Liver (tissue), 9 donors: ENCODE results near the gene EHMT1. TPM values are rescaled to one million over a fixed set of nuclear protein-coding genes. Genes with fewer than 3 reads are reported as not detected.
"Not testable (repeated sequence)": the region's sequence is repeated elsewhere in the genome, so short reads cannot be mapped to it uniquely, and the experiment has no call there.

Experiments
- DNase-seq: peaks from one replicate; pipeline ENCODE4 v3.0.0-alpha.2; 2017; ENCODE audit warnings: low spot score
- H3K27ac ChIP-seq, 2 donors: one replicate each; pipeline ENCODE4 v1.7.0; 2013; ENCODE audit warnings: inconsistent platforms in 2 of 2, low read length in 2 of 2, control low read depth in 1 of 2, low read depth in 1 of 2, mild to moderate bottlenecking in 1 of 2
- H3K27me3 ChIP-seq, 4 donors: one replicate each; pipeline versions ENCODE4 v1.6.1 to v1.7.0; 2013; ENCODE audit warnings: low read length in 3 of 4, inconsistent platforms in 1 of 4, mild to moderate bottlenecking in 1 of 4, moderate library complexity in 1 of 4; ENCODE audit not compliant: control insufficient read depth in 4 of 4, insufficient read depth in 4 of 4
- H3K36me3 ChIP-seq, 4 donors: one replicate each; pipeline versions ENCODE4 v1.6.1 to v1.7.0; 2013; ENCODE audit warnings: low read length in 3 of 4, mild to moderate bottlenecking in 3 of 4, low read depth in 1 of 4, moderate library complexity in 1 of 4; ENCODE audit not compliant: control insufficient read depth in 4 of 4, insufficient read depth in 3 of 4
- H3K4me1 ChIP-seq, 4 donors: one replicate each; pipeline versions ENCODE4 v1.6.1 to v1.7.0; 2013; ENCODE audit warnings: low read length in 3 of 4, mild to moderate bottlenecking in 3 of 4, moderate library complexity in 1 of 4; ENCODE audit not compliant: control insufficient read depth in 4 of 4, insufficient read depth in 4 of 4
- H3K4me3 ChIP-seq, 3 donors: one replicate each; pipeline versions ENCODE4 v1.6.1 to v1.7.0; 2013; ENCODE audit warnings: low read length in 3 of 3, control low read depth in 1 of 3, low read depth in 1 of 3, mild to moderate bottlenecking in 1 of 3
- H3K9ac ChIP-seq, 2 donors: one replicate each; pipeline ENCODE4 v1.7.0; 2013; ENCODE audit warnings: low read length in 2 of 2, mild to moderate bottlenecking in 2 of 2, moderate library complexity in 2 of 2, control low read depth in 1 of 2, low read depth in 1 of 2
- H3K9me3 ChIP-seq, 4 donors: one replicate each; pipeline versions ENCODE4 v1.6.1 to v1.7.0; 2013; ENCODE audit warnings: low read length in 3 of 4; ENCODE audit not compliant: control insufficient read depth in 4 of 4
- EGR1 ChIP-seq, 2 donors: IDR thresholded peaks; 2 replicates each; pipeline ENCODE4 v1.6.1; 2016 to 2018; ENCODE audit warnings: antibody characterized with exemption in 2 of 2, low read depth in 2 of 2
- FOXA1 ChIP-seq: IDR thresholded peaks from 2 replicates; pipeline ENCODE4 v1.6.1; 2016; ENCODE audit warnings: antibody characterized with exemption
- FOXA2 ChIP-seq: IDR thresholded peaks from 2 replicates; pipeline ENCODE4 v1.6.1; 2016; ENCODE audit warnings: antibody characterized with exemption
- GABPA ChIP-seq, 2 donors: IDR thresholded peaks in 1 of 2; conservative IDR thresholded peaks in 1 of 2; 2 replicates each; pipeline ENCODE4 v1.6.1; 2016; ENCODE audit warnings: antibody characterized with exemption in 2 of 2, mild to moderate bottlenecking in 1 of 2, moderate library complexity in 1 of 2
- HNF4A ChIP-seq, 2 donors: conservative IDR thresholded peaks; 2 replicates each; pipeline ENCODE4 v1.6.1; 2016; ENCODE audit warnings: antibody characterized with exemption in 2 of 2, mild to moderate bottlenecking in 2 of 2
- HNF4G ChIP-seq: IDR thresholded peaks from 2 replicates; pipeline ENCODE4 v1.6.1; 2016; ENCODE audit warnings: antibody characterized with exemption
- JUND ChIP-seq, 2 donors: IDR thresholded peaks; 2 replicates each; pipeline ENCODE4 v1.6.1; 2016; ENCODE audit warnings: antibody characterized with exemption in 2 of 2
- NR2F2 ChIP-seq: IDR thresholded peaks from 2 replicates; pipeline ENCODE4 v1.6.1; 2016; ENCODE audit warnings: antibody characterized with exemption
- RAD21 ChIP-seq, 2 donors: IDR thresholded peaks; 2 replicates each; pipeline ENCODE4 v1.6.1; 2016; ENCODE audit warnings: antibody characterized with exemption in 2 of 2, mild to moderate bottlenecking in 2 of 2
- SP1 ChIP-seq: IDR thresholded peaks from 2 replicates; pipeline ENCODE4 v1.6.1; 2018; ENCODE audit warnings: antibody characterized with exemption, mild to moderate bottlenecking
- TAF1 ChIP-seq: conservative IDR thresholded peaks from 2 replicates; pipeline ENCODE4 v1.6.1; 2016; ENCODE audit warnings: antibody characterized with exemption, mild to moderate bottlenecking
- YY1 ChIP-seq: IDR thresholded peaks from 2 replicates; pipeline ENCODE4 v1.6.1; 2016; ENCODE audit warnings: antibody characterized with exemption, mild to moderate bottlenecking
- WGBS: extraction: QIAGEN DNeasy Blood & Tissue Kit; methylation state at CpG from one replicate; pipeline ENCODE4 v1.1.7; 2013; 5-methylcytosine and 5-hydroxymethylcytosine counted together
- polyA plus RNA-seq, 2 donors: library from polyadenylated mRNA; stranded (reverse) in 1 of 2; unstranded in 1 of 2; fragments of 200-250 nt in 1 of 2; fragments of >200 nt in 1 of 2; fragmentation: Nextera tagmentation in 1 of 2; extraction: Ambion mirVana in 1 of 2; gene quantifications; one replicate each; pipeline versions ENCODE4 v1.2.1 to v1.2.3, GENCODE V29; 2013 to 2015
- total RNA-seq, 2 donors: library from RNA; depleted of rRNA; stranded (reverse); fragments of >200 nt; gene quantifications; one replicate each; pipeline ENCODE4 v1.2.3, GENCODE V29; 2014
- TF ChIP-seq, protein P1 (sequence below): fragments of 150-350 bp; IDR thresholded peaks from 2 replicates; pipeline ENCODE4 v1.5.1; 2017; ENCODE audit warnings: improper control_type of control experiment, low read depth, low read length; ENCODE audit not compliant: missing input control
- TF ChIP-seq, protein P2 (sequence below): IDR thresholded peaks from 2 replicates; pipeline ENCODE4 v1.6.1; 2016; ENCODE audit warnings: antibody characterized with exemption
- TF ChIP-seq, protein P3 (sequence below): IDR thresholded peaks from 2 replicates; pipeline ENCODE4 v1.6.1; 2016; ENCODE audit warnings: antibody characterized with exemption
- TF ChIP-seq, protein P4 (sequence below): IDR thresholded peaks from 2 replicates; pipeline ENCODE4 v1.6.1; 2016; ENCODE audit warnings: antibody characterized with exemption, mild to moderate bottlenecking
- donor health status: healthy.
- donor health status: healthy.
- donor health status: healthy.
- donor health status: healthy.
- donor health status: healthy.

Gene EHMT1
- total and polyA plus RNA-seq, 4 donors, result 16.1 to 48.2 (median 27.3) TPM

DNA sequence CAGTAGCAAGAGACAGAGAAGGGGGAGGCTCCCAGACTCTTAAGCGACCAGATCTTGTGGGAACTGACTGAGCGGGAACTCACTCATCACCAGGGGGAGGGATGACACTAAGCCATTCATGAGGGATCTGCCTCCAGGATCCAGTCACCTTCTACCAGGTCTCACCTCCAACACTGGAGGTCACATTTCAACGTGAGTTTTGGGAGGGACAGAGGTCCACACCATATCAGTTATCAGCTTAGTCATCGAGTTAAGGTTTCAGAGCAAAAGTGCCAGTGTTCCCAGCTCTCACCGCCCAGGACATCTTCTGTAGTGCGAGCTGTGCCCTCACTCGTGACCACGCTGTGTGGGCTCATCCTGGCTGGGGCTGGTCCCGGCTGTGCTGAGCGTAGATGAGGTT is 160.1 kb downstream of the EHMT1 start:
- Histone ChIP-seq H3K27me3 (no peaks in the 10 kb centered on the region), H3K9me3 (no peaks in the 10 kb centered on the region), H3K27ac (no peak overlapping the region), H3K4me1 (no peaks in the 10 kb centered on the region), H3K36me3 (peaks cover 18 to 83% (median 60%) of the 10 kb centered on the region in 4 donors), H3K4me3 (no peak overlapping the region), H3K9ac (no peak overlapping the region)
- TF ChIP-seq, protein P1, sequence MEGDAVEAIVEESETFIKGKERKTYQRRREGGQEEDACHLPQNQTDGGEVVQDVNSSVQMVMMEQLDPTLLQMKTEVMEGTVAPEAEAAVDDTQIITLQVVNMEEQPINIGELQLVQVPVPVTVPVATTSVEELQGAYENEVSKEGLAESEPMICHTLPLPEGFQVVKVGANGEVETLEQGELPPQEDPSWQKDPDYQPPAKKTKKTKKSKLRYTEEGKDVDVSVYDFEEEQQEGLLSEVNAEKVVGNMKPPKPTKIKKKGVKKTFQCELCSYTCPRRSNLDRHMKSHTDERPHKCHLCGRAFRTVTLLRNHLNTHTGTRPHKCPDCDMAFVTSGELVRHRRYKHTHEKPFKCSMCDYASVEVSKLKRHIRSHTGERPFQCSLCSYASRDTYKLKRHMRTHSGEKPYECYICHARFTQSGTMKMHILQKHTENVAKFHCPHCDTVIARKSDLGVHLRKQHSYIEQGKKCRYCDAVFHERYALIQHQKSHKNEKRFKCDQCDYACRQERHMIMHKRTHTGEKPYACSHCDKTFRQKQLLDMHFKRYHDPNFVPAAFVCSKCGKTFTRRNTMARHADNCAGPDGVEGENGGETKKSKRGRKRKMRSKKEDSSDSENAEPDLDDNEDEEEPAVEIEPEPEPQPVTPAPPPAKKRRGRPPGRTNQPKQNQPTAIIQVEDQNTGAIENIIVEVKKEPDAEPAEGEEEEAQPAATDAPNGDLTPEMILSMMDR, result no peak
- TF ChIP-seq, protein P2, sequence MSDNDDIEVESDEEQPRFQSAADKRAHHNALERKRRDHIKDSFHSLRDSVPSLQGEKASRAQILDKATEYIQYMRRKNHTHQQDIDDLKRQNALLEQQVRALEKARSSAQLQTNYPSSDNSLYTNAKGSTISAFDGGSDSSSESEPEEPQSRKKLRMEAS, result no peak
- TF ChIP-seq, protein P3, sequence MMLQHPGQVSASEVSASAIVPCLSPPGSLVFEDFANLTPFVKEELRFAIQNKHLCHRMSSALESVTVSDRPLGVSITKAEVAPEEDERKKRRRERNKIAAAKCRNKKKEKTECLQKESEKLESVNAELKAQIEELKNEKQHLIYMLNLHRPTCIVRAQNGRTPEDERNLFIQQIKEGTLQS, result no peak
- TF ChIP-seq EGR1 (IDR thresholded peaks at IDR 0.05; ENCODE audit: low read depth in 2 of 2) (no peak), RAD21 (IDR thresholded peaks at IDR 0.05) (no peak), HNF4G (no peak), FOXA1 (no peak), HNF4A (conservative IDR thresholded peaks at IDR 0.05) (no peak), FOXA2 (no peak), SP1 (no peak), GABPA (IDR thresholded peaks at IDR 0.05 in 1 of 2, conservative IDR thresholded peaks at IDR 0.05 in 1 of 2) (no peak), NR2F2 (no peak), TAF1 (no peak), YY1 (no peak), JUND (IDR thresholded peaks at IDR 0.05) (no peak)
- TF ChIP-seq, protein P4, sequence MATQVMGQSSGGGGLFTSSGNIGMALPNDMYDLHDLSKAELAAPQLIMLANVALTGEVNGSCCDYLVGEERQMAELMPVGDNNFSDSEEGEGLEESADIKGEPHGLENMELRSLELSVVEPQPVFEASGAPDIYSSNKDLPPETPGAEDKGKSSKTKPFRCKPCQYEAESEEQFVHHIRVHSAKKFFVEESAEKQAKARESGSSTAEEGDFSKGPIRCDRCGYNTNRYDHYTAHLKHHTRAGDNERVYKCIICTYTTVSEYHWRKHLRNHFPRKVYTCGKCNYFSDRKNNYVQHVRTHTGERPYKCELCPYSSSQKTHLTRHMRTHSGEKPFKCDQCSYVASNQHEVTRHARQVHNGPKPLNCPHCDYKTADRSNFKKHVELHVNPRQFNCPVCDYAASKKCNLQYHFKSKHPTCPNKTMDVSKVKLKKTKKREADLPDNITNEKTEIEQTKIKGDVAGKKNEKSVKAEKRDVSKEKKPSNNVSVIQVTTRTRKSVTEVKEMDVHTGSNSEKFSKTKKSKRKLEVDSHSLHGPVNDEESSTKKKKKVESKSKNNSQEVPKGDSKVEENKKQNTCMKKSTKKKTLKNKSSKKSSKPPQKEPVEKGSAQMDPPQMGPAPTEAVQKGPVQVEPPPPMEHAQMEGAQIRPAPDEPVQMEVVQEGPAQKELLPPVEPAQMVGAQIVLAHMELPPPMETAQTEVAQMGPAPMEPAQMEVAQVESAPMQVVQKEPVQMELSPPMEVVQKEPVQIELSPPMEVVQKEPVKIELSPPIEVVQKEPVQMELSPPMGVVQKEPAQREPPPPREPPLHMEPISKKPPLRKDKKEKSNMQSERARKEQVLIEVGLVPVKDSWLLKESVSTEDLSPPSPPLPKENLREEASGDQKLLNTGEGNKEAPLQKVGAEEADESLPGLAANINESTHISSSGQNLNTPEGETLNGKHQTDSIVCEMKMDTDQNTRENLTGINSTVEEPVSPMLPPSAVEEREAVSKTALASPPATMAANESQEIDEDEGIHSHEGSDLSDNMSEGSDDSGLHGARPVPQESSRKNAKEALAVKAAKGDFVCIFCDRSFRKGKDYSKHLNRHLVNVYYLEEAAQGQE, result no peak
- 94% methylated on average over 10 of the region's 10 CpGs for WGBS
- no peak for DNase-seq

DNA sequence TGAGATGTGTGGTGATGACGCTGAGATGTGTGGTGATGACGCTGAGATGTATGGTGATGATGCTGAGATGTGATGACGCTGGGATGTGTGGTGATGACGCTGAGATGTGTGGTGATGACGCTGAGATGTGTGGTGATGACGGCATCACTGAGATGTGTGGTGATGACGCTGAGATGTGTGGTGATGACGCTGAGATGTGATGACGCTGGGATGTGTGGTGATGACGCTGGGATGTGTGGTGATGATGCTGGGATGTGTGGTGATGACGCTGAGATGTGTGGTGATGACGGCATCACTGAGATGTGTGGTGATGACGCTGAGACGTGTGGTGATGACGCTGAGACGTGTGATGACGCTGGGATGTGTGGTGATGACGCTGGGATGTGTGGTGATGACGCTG is 161.2 kb downstream of the EHMT1 start:
- H3K4me3 ChIP-seq, H3K27me3 ChIP-seq, H3K27ac ChIP-seq, H3K4me1 ChIP-seq, H3K9ac ChIP-seq, DNase-seq, H3K9me3 ChIP-seq: not testable (repeated sequence)
- 95% methylated on average over 19 of the region's 19 CpGs for WGBS
- peaks cover 26 to 83% (median 63%) of the 10 kb centered on the region in 4 donors for H3K36me3 ChIP-seq
